ENCODE results near the gene CERS6.

DNA sequence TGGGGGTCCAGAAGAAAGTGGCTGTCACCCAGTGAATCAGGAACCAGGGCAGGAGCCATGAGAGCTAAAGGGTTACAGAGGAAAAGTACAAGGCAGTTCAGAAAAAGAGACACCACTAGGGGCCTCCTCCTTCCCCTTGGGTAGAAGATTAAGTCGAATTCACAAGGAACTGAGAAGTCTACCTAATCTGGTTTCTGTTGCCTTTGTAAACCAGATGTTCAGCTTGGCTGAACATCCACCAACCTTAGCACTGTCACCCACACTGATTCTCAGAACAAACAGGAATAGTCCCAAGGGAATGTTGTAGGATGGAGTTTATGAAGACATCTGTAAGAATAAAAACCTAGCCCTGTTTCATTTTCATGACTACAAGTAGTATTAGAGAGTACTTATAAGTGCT is 256.0 kb downstream of the CERS6 start:
- TF ChIP-seq CTCF (conservative IDR thresholded peaks at IDR 0.05 in 1 of 2, IDR thresholded peaks at IDR 0.05 in 1 of 2; ENCODE audit: extremely low read depth in 1 of 2, insufficient read depth in 1 of 2, low read depth in 1 of 2, low read length in 2 of 2), result no peak
- no peak for TF ChIP-seq EZH2 (IDR thresholded peaks at IDR 0.05; ENCODE audit: borderline replicate concordance, low read length)

Data from mammary epithelial cell (primary cell).